Endothelial cell (in vitro differentiated cells): ENCODE results near the gene TSSK2. TPM values are rescaled to one million over a fixed set of nuclear protein-coding genes. Genes with fewer than 3 reads are reported as not detected.

Experiments
- DNase-seq: peaks from one replicate; pipeline ENCODE4 v3.0.0; 2021; ENCODE audit warnings: low spot score
- H3K27ac Mint-ChIP-seq: one replicate; pipeline ENCODE4 v1.8.0; 2021; ENCODE audit warnings: mixed read lengths, inconsistent platforms; ENCODE audit not compliant: unreplicated experiment
- H3K27me3 Mint-ChIP-seq: one replicate; pipeline ENCODE4 v1.8.0; 2021; ENCODE audit warnings: mild to moderate bottlenecking, moderate library complexity, mixed read lengths, inconsistent platforms; ENCODE audit not compliant: unreplicated experiment
- H3K36me3 Mint-ChIP-seq: one replicate; pipeline ENCODE4 v1.8.0; 2021; ENCODE audit warnings: mild to moderate bottlenecking, low read depth, mixed read lengths, inconsistent platforms; ENCODE audit not compliant: unreplicated experiment
- H3K4me1 Mint-ChIP-seq: one replicate; pipeline ENCODE4 v1.8.0; 2021; ENCODE audit warnings: mild to moderate bottlenecking, mixed read lengths, inconsistent platforms; ENCODE audit not compliant: unreplicated experiment
- H3K4me3 Mint-ChIP-seq: one replicate; pipeline ENCODE4 v1.8.0; 2021; ENCODE audit warnings: mild to moderate bottlenecking, mixed read lengths, inconsistent platforms; ENCODE audit not compliant: unreplicated experiment
- H3K9me3 Mint-ChIP-seq: one replicate; pipeline ENCODE4 v1.8.0; 2021; ENCODE audit warnings: mixed read lengths, inconsistent platforms; ENCODE audit not compliant: unreplicated experiment
- total RNA-seq: library from RNA; stranded (reverse); fragmentation: NEBNext Ultra II Directional; extraction: Animal tissue kit (Norgen Biotek cat#: 25700); gene quantifications from one replicate; pipeline ENCODE4 v1.2.1, GENCODE V29; 2021; ENCODE audit not compliant: unreplicated experiment
- TF ChIP-seq, protein P1 (sequence below): fragments of 200-600 bp; sonication (generic); IDR thresholded peaks from one replicate; pipeline ENCODE4 v1.5.0; 2021; ENCODE audit warnings: antibody characterized with exemption; ENCODE audit not compliant: unreplicated experiment

Gene TSSK2
- total RNA-seq, 1 donor from 2014 or later: not detected

GRCh38 chr22:19115628-19116027 is 15.5 kb upstream of the TSSK2 start:
- DNase-seq: no peak
- H3K36me3 Mint-ChIP-seq: peaks cover 7% of the 10 kb centered on the region

DNA sequence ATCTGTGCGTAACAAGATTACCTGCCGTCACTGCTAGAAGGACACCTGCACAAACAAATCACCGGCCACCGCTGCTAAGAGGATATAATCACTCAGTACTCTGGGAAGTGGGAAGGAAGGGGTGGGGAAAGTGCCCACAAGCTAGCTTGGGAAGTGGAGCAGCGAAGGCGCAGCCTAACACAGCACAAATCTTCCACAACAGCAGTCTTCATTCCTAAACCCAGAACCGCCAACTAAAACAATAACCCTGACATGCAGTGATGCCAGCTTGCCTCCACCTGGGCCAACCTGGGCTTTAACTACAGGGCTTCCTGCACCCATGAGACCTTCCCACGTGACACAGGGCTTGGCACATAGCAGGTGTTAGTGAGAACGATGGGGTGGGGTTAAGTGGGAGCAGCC is 14.0 kb upstream of the TSSK2 start:
- no peak overlapping the region for H3K4me3 Mint-ChIP-seq
- peaks cover 7% of the 10 kb centered on the region for H3K36me3 Mint-ChIP-seq
- no peak overlapping the region for H3K27ac Mint-ChIP-seq

More at GRCh38 chr22:19115628-19116027, 15.5 kb upstream of the TSSK2 start:
- peaks cover 1% of the 10 kb centered on the region for H3K27me3 Mint-ChIP-seq
- H3K9me3 Mint-ChIP-seq: no peaks in the 10 kb centered on the region
- no peak overlapping the region for H3K4me3 Mint-ChIP-seq
- H3K27ac Mint-ChIP-seq: no peak overlapping the region
- H3K4me1 Mint-ChIP-seq: peaks cover 4% of the 10 kb centered on the region
- TF ChIP-seq, protein P1, sequence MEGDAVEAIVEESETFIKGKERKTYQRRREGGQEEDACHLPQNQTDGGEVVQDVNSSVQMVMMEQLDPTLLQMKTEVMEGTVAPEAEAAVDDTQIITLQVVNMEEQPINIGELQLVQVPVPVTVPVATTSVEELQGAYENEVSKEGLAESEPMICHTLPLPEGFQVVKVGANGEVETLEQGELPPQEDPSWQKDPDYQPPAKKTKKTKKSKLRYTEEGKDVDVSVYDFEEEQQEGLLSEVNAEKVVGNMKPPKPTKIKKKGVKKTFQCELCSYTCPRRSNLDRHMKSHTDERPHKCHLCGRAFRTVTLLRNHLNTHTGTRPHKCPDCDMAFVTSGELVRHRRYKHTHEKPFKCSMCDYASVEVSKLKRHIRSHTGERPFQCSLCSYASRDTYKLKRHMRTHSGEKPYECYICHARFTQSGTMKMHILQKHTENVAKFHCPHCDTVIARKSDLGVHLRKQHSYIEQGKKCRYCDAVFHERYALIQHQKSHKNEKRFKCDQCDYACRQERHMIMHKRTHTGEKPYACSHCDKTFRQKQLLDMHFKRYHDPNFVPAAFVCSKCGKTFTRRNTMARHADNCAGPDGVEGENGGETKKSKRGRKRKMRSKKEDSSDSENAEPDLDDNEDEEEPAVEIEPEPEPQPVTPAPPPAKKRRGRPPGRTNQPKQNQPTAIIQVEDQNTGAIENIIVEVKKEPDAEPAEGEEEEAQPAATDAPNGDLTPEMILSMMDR: no peak

GRCh38 chr22:19118329-19118880 is 12.7 kb upstream of the TSSK2 start:
- Mint-ChIP-seq H3K27me3 (peaks cover 7% of the 10 kb centered on the region), H3K4me1 (peaks cover 18% of the 10 kb centered on the region), H3K9me3 (no peaks in the 10 kb centered on the region), H3K36me3 (peaks cover 7% of the 10 kb centered on the region), H3K4me3 (no peak overlapping the region), H3K27ac (no peak overlapping the region)
- DNase-seq: no peak
- TF ChIP-seq, protein P1: no peak

More for the DNA sequence above, 14.0 kb upstream of the TSSK2 start:
- peaks cover 4% of the 10 kb centered on the region for H3K27me3 Mint-ChIP-seq
- TF ChIP-seq, protein P1: no peak
- H3K4me1 Mint-ChIP-seq: peaks cover 10% of the 10 kb centered on the region
- H3K9me3 Mint-ChIP-seq: no peaks in the 10 kb centered on the region
- DNase-seq: no peak

DNA sequence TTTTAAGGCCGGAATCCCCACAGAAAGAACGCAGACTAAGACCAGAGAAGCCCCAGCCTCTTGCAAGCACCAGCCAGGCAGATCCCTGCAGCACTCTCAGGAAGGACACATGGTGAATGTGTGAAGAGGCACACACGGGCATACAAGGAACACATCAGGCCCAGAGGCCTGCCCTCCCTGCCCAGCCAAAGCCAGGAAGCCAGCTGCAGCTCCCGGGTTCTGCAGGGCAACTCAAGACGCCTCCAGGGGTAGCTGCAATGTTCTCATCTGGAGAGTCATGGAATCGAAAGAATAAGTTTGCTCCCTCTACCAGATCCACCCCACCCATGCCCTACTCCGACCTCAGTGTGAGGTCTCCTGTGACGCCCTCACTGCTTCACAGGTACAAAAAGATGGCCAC is 11.2 kb upstream of the TSSK2 start:
- Mint-ChIP-seq H3K4me3 (no peak overlapping the region), H3K27ac (no peak overlapping the region), H3K27me3 (peaks cover 9% of the 10 kb centered on the region), H3K4me1 (peaks cover 19% of the 10 kb centered on the region), H3K36me3 (peaks cover 7% of the 10 kb centered on the region), H3K9me3 (no peaks in the 10 kb centered on the region)
- TF ChIP-seq, protein P1: no peak
- DNase-seq: no peak

GRCh38 chr22:19120829-19121630 is 10.1 kb upstream of the TSSK2 start:
- DNase-seq: no peak
- peak overlapping the region; percentile 85 for H3K27ac Mint-ChIP-seq

More at GRCh38 chr22:19120829-19121630, 10.1 kb upstream of the TSSK2 start:
- H3K36me3 Mint-ChIP-seq: no peaks in the 10 kb centered on the region
- peaks cover 8% of the 10 kb centered on the region for H3K27me3 Mint-ChIP-seq
- peak overlapping the region; percentile 91 for H3K4me3 Mint-ChIP-seq
- no peaks in the 10 kb centered on the region for H3K9me3 Mint-ChIP-seq
- peaks cover 19% of the 10 kb centered on the region for H3K4me1 Mint-ChIP-seq
- TF ChIP-seq, protein P1: no peak
